Caki2 (cell line): ENCODE data around the gene FOXJ1. TPM values are rescaled to one million over a fixed set of nuclear protein-coding genes. Genes with fewer than 3 reads are reported as not detected.

ENCODE experiments used
- DNase-seq: peaks from one replicate; pipeline ENCODE4 v3.0.0-alpha.2; 2015; ENCODE audit warnings: low read depth
- in situ Hi-C: cut with HindIII; loops from 2 replicates; pipeline ENCODE4 v1.10.0; 2016; ENCODE audit warnings: low sequenced_read_pairs, low pct_unique_long_range_greater_than_20kb, mixed read lengths
- total RNA-seq: library from RNA; depleted of rRNA; stranded (reverse); fragments of >200 nt; shearing (Covaris generic); gene quantifications from 2 replicates; pipeline ENCODE4 v1.2.3, GENCODE V29; 2014; ENCODE audit warnings: low replicate concordance; rRNA removed

The FOXJ1 gene
- total RNA-seq, 1 experiment from 2014 or later: not detected

DNA sequence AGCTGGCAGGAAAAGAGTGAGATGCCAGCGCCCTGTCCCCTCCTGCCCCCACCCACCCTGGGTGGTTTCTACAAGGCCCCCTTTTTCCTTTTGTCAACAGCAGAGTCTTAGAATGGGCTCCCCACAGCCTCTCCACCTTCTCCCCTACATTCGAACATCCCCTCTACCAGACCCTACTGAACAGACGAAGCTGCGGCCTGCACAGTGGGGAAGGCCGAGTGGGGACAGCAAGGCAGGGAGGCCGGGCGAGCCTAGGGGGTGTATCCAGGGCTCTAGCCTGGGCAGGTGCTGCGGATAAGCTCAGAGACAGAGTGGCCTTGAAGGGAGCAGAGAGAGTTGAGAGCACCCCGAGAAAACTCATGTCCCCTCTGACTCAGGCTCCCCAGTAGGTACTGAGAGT is 54.7 kb downstream of the FOXJ1 start:
- in situ Hi-C loops: no loop called here
- DNase-seq: no peak

Other genes with a start within 250 kb of the FOXJ1 start
- gene TRIM65, start 244.3 kb downstream of the FOXJ1 start, total RNA-seq: 30.9 and 44.3 TPM in 2 replicates
- gene MRPL38, start 236.4 kb downstream of the FOXJ1 start, total RNA-seq: 103 and 124 TPM in 2 replicates
- gene FBF1, start 200.2 kb downstream of the FOXJ1 start, total RNA-seq: 14.2 and 19.6 TPM in 2 replicates
- gene ACOX1, start 162.1 kb downstream of the FOXJ1 start, total RNA-seq: 15.6 and 20.9 TPM in 2 replicates
- gene TEN1, start 162.0 kb downstream of the FOXJ1 start, total RNA-seq: 23.1 and 46.5 TPM in 2 replicates
- 5.3 and 12.0 TPM in 2 replicates for gene CDK3, start 140.4 kb downstream of the FOXJ1 start, total RNA-seq
- gene EVPL, start 113.9 kb downstream of the FOXJ1 start, total RNA-seq: 48.6 and 51.7 TPM in 2 replicates
- 58.2 and 60.8 TPM in 2 replicates for gene SRP68, start 68.7 kb downstream of the FOXJ1 start, total RNA-seq
- not detected in 2 replicates for gene GALR2, start 66.5 kb downstream of the FOXJ1 start, total RNA-seq
- not detected in 2 replicates for gene ZACN, start 62.1 kb downstream of the FOXJ1 start, total RNA-seq
- 71.7 and 72.1 TPM in 2 replicates for gene EXOC7, start 37.5 kb downstream of the FOXJ1 start, total RNA-seq
- gene RNF157, start 99.2 kb upstream of the FOXJ1 start, total RNA-seq: 12.9 and 18.2 TPM in 2 replicates
- gene UBALD2, start 124.1 kb upstream of the FOXJ1 start, total RNA-seq: 4.8 and 6.5 TPM in 2 replicates
- 1.4 and 3.6 TPM in 2 replicates for gene QRICH2, start 167.0 kb upstream of the FOXJ1 start, total RNA-seq
- gene PRPSAP1, start 212.7 kb upstream of the FOXJ1 start, total RNA-seq: 49.0 and 68.5 TPM in 2 replicates
- gene SPHK1, start 243.4 kb upstream of the FOXJ1 start, total RNA-seq: 18.5 and 33.9 TPM in 2 replicates